ENCODE data around the gene CTXN1. TPM values are rescaled to one million over a fixed set of nuclear protein-coding genes. Genes with fewer than 3 reads are reported as not detected.
A peak's percentile ranks its signal among the peaks of the same experiment; 100 is the strongest.

Gene CTXN1
- total and polyA plus RNA-seq, 2 experiments from 2014 or later = 22.8 to 48.5 TPM

- peak in 1 of 2 donors; percentile 54 for DNase-seq (ENCODE audit: low read depth in 1 of 2, low spot score in 1 of 2)
- Histone ChIP-seq H3K36me3 (no peaks in the 10 kb centered on the region), H3K27me3 (no peaks in the 10 kb centered on the region), H3K4me1 (ENCODE audit: low read depth) (peaks cover 14% of the 10 kb centered on the region), H3K4me3 (peak overlapping the region; percentile 90), H3K9me3 (ENCODE audit: low read depth) (no peaks in the 10 kb centered on the region), H3K27ac (peak overlapping the region; percentile 88)
- TF ChIP-seq CTCF (IDR thresholded peaks at IDR 0.05; ENCODE audit: low read depth, low read length) = no peak
These were observed 21.6 kb downstream of the CTXN1 start for GRCh38 chr19:7904074-7905020.

DNA sequence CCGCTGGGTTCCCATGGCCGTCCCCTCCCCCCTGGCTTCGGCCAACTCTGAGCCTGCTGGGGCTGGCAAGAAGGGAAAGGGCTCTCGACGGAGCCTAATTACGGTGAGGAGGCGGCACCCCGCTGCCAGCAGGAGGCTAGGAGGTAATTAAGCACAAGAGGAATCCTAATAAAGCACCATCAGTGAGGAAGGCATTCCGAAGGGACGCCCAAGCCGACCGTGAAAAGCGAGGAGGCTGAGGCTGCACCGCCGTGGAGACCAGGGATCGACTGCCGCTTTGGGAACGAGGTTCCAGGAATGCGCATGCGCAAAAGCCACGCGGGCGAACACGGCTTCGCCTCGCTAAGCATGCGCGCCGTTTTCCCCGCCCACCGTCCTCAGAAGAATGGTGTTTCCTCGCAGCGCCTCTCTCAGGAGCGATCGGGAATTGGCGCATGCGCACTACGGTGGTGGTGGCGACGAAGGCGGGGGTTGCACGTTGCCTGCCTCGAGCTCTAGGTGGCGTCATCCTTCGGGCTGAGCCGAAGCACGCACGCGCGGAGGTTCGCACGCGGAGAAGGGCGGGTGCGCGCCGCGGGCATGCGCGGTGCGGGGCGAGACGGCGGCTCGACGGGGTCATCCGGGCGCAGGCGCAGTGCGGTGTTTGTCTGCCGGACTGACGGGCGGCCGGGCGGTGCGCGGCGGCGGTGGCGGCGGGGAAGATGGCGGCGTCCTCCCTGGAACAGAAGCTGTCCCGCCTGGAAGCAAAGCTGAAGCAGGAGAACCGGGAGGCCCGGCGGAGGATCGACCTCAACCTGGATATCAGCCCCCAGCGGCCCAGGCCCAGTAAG is 22.5 kb downstream of the CTXN1 start, which contains the start of gene MAP2K7:
MAP2K7 (plus strand) TSS at position 634 of the 830 bp plus-strand sequence; CDS start at position 702, 68 bp downstream.
- H3K9me3 ChIP-seq (ENCODE audit: low read depth) = no peaks in the 10 kb centered on the region
- H3K4me1 ChIP-seq (ENCODE audit: low read depth) = peaks cover 14% of the 10 kb centered on the region
- peak within 1 kb of the TSS; percentile 90 for H3K4me3 ChIP-seq
- peak; percentile 99 to 100 for DNase-seq (ENCODE audit: low read depth in 1 of 2, low spot score in 1 of 2)
- H3K27ac ChIP-seq = peak within 1 kb of the TSS; percentile 93
- TF ChIP-seq CTCF (IDR thresholded peaks at IDR 0.05; ENCODE audit: low read depth, low read length) = peak; percentile 55
- H3K36me3 ChIP-seq = no peaks in the 10 kb centered on the region
- no peaks in the 10 kb centered on the region for H3K27me3 ChIP-seq

DNA sequence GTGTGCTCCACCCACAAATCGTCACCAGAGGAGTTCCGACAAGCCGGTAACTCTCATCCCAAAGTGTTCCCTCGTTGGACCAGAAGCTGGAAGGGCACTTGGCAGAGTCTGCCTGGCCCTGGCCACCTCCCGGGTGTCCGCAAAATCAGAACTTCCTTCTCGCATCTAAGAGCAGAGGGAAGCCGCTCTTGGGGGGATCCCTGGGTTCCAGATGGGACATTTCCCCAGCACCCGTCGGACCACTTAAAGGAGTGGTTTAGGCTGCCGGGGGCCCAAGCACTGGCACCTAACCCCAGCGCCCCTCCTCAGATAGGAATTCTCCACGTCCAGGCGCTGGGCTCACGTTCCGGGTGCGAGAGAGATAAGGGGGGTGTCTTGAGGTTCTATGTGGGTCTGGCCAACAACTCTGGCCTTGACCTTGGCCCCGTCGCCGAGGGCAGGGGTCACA is 23.1 kb downstream of the CTXN1 start:
- no peak for TF ChIP-seq CTCF (IDR thresholded peaks at IDR 0.05; ENCODE audit: low read depth, low read length)
- DNase-seq (ENCODE audit: low read depth in 1 of 2, low spot score in 1 of 2) = no peak
- H3K9me3 ChIP-seq (ENCODE audit: low read depth) = no peaks in the 10 kb centered on the region
- peak overlapping the region; percentile 93 for H3K27ac ChIP-seq
- no peaks in the 10 kb centered on the region for H3K27me3 ChIP-seq
- H3K4me1 ChIP-seq (ENCODE audit: low read depth) = peaks cover 14% of the 10 kb centered on the region
- H3K4me3 ChIP-seq = peak overlapping the region; percentile 36
- no peaks in the 10 kb centered on the region for H3K36me3 ChIP-seq

- no peak overlapping the region for H3K27ac ChIP-seq
- H3K4me3 ChIP-seq = no peak overlapping the region
- H3K9me3 ChIP-seq (ENCODE audit: low read depth) = no peaks in the 10 kb centered on the region
- no peak for DNase-seq (ENCODE audit: low read depth in 1 of 2, low spot score in 1 of 2)
- no peaks in the 10 kb centered on the region for H3K36me3 ChIP-seq
- TF ChIP-seq CTCF (IDR thresholded peaks at IDR 0.05; ENCODE audit: low read depth, low read length) = no peak
- H3K4me1 ChIP-seq (ENCODE audit: low read depth) = peaks cover 14% of the 10 kb centered on the region
- no peaks in the 10 kb centered on the region for H3K27me3 ChIP-seq
These were observed 24.6 kb downstream of the CTXN1 start for GRCh38 chr19:7901337-7901736.

- H3K4me3 ChIP-seq = no peak overlapping the region
- no peaks in the 10 kb centered on the region for H3K9me3 ChIP-seq (ENCODE audit: low read depth)
- DNase-seq (ENCODE audit: low read depth in 1 of 2, low spot score in 1 of 2) = no peak
- no peak for TF ChIP-seq CTCF (IDR thresholded peaks at IDR 0.05; ENCODE audit: low read depth, low read length)
- no peak overlapping the region for H3K27ac ChIP-seq
- H3K4me1 ChIP-seq (ENCODE audit: low read depth) = peaks cover 14% of the 10 kb centered on the region
- H3K27me3 ChIP-seq = no peaks in the 10 kb centered on the region
- no peaks in the 10 kb centered on the region for H3K36me3 ChIP-seq
These were observed 25.0 kb downstream of the CTXN1 start for GRCh38 chr19:7900931-7901330.
